Measurements from ENCODE around the gene NACA.
A peak's percentile ranks its signal among the peaks of the same experiment; 100 is the strongest.

Gene NACA

DNA sequence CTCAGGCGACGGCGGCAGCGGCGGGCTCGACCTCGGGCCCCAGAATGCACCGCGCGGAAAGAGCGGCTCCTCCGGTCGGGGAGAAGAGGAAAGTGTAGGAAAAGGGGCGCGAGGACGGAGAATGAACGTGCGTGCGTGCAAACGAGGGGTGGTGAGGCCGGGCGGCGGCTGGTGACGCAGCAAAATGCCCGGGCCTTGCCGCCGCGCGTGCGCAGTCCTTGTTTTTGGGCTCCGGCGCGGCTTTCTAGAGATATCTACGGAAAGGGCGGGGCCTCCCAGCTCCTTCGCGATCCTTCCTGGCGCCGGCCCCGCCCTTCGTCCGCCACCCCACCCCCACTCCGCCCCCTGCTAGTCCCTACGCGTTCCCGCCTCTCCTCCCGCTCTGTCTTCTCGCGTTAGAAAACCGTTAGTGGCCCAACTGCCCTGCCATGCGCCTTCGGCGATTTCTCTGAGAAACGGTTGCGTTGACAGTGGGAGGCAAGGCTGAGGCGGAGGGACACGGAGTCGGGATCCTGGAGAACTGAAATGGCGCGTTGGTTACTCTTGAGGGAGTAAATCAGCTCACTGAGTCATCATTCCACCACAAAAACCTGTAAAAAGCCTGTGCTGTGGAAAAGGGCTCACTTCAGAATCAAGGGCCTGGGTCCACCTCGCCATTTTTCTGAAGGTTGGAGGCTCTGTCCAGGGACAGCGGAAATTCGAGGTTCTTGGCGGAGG, 36.8 kb downstream of the NACA start, which contains the start of gene PTGES3:
TSS of gene PTGES3 (minus strand) at position 156 of the 717 bp plus-strand sequence. CDS start 285 bp downstream, outside the sequence.
- DNase-seq (ENCODE audit: low read depth in 4 of 4, low spot score in 1 of 4) = peak; percentile 84 to 98 (median 97)

DNA sequence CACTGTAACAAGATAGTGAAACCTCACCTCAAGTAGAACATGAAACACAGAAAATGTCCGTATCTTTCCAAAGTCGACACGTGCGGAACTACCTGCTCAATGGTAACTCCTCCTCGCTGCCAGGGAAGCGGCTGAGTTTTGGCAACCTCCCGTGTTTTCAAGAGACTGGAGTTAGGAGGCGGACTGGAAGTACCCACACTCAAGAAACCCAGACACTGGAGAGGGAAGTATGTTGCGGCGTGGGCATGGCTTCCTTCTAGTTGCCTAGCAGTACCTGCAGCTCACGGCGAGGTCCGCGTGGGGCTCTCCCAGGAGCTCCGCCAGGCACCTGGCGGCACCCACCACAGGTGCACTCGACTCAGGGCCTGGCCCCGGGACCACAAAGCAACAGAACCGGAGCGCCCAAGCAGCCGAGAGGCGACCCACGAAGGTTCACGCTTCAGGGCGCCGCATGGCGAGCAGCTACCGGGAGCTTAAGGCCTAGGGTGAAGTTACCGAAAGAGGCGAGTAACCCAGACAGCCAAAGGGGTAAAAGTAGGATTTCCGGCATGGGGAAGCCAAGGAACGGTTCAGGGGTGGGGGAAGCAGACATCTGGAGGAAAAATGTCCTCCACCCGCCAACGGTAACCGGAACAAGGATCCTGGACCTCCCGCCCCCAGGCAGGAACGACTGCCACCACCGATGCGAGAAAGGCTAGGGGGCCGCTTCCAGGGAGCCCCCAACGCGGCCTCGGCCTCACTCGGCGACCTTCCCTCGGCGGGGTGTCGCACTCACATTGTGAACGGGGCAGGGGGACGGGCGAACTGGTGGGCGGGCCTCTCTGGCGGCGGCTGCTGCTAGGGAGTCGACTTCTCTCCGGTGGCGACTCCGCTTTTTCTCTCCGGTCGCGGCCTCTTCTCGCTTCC, 37.6 kb downstream of the NACA start:
- peak; percentile 17 to 32 (median 28) for DNase-seq (ENCODE audit: low read depth in 4 of 4, low spot score in 1 of 4)

DNA sequence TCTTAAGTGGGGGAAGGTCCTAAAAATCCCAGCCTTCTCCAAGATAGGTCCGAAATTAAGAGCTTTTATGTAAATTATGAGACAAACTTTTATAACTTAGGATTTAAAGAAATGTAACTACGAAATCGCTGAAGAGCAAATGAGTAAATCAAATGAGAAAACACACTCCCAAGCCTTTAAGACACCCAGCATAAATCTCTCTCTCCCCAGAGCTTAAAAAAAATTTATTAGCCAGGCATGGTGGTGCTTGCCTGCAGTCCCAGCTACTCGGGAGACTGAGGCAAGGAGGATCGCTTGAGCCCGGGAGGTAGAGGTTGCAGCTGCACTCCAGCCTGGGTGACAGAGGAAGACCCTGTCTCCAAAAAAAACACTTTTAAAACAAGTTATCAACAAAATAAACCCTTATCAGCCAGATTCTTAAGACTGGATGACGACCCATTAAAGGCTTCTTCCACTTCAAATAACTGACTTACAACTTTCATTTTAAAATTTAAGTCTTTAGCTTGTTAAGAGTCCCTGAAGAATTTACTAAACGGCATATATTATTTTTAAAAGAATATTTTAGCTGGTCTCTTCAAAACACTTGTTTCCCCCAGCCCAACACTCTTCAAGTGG, 40.2 kb downstream of the NACA start:
- DNase-seq (ENCODE audit: low read depth in 4 of 4, low spot score in 1 of 4) = no peak

DNA sequence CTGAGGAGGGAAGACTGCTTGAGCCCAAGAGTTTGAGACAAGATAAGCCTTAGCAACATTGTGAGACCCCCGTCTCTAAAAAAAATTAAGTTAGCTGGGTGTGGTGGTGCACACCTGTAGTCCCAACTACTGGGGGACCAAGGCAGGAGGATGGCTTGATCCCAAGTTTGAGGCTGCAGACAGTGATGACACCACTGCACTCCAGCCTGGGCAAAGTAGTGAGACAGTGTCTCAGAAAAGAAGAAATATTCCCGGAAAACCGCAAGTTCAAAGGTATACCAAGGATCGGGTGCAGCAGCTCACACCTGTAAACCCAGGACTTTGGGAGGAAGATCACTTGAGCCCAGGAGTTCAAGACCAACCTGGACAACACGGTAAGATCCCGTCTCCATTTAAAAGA, 42.8 kb downstream of the NACA start:
- no peak for DNase-seq (ENCODE audit: low read depth in 4 of 4, low spot score in 1 of 4)

DNA sequence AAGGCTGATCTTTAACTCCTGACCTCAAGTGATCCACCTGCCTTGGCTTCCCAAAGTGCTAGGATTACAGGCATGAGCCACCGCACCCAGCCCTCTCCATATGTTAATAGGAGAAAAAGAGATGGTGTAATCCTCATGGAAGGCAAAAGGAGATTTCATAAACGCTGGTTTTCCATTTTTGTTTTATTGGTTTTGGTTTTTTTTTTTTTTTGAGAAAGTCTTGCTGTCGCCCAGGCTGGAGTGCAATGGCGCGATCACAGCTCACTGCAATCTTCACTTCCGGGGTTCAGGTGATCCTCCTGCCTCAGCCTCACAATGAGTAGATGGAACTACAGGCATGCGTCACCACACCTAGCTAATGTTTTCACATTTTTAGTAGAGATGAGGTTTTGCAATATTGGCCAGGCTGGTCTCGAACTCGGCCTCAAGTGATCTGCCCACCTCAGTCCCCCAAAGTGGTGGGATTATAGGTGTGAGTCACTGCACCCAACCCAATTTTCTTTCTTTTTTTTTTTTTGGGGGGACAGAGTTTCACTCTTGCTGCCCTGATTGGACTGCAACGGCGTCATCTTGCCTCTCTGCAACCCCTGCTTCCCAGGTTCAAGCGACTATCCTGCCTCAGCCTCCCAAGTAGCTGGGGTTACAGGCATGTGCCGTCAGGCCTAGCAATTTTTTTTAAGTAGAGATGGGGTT, 45.1 kb downstream of the NACA start:
- no peak for DNase-seq (ENCODE audit: low read depth in 4 of 4, low spot score in 1 of 4)

DNA sequence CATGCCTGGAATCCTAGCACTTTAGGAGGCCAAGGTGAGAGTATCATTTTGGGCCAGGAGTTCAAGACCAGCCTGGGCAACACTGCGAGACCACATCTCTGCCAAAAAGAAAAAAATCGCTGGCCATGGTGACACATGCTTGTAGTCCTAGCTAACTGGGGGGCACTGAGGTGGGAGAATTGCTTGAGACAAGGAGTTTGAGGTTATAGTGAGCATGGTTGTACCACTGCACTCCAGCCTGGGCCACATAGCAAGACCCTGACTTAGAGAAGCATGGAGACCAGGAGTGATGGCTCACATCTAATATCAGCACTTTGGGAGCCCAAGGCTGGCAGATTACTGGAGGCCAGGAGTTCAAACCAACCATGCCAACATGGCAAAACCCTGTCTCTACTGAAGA, 46.2 kb downstream of the NACA start:
- DNase-seq (ENCODE audit: low read depth in 4 of 4, low spot score in 1 of 4) = no peak

DNA sequence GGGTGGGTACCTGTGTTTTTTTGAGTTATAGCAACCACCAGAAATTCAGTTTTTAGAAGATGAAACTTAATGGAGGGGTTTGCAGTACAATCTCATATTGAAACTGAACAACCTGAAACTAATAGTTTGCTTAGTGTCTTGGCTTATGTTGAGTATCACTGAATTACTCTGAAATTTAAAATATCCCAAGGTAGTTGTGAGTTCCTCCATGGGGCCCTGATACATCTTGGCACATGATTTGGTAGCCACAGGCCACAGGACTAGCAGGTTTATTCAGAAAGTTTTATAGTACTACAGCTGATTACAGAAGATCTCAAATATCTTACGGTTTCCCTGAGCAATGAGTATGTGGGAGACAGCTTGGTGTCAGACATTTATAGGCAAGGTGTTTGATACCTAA, 47.4 kb downstream of the NACA start:
- DNase-seq (ENCODE audit: low read depth in 4 of 4, low spot score in 1 of 4) = no peak

DNA sequence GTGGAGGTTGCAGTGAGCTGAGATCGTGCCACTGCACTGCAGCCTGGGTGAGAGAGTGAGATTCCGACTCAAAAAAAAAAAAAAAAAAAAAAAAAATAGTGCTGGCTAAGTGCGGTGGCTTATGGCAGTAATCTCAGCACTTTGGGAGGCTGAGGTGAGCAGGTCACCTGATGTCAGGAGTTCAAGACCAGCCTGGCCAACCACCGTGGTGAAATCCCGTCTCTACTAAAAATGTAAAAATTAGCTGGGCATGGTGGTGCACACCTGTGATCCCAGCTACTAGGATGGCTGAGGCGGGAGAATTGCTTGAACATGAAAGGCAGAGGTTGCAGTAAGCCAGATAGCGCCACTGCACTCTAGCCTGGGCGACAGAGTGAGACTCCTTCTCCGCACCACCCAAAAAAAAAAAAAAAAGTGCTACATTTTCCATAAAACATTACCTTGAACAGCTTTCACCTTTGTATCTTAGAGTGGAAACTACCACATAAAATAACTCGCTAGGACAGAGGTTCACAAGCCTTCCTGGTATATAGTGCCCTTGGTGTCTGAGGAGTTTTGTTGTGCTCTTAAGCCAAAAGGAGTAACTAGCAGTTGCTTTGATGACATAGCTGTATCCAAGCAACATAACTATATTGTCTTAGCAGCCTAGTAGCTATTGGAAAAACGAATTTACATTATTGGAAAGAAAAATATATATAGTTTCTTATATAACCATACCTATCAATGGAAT, 48.1 kb downstream of the NACA start:
- DNase-seq (ENCODE audit: low read depth in 4 of 4, low spot score in 1 of 4) = no peak

DNA sequence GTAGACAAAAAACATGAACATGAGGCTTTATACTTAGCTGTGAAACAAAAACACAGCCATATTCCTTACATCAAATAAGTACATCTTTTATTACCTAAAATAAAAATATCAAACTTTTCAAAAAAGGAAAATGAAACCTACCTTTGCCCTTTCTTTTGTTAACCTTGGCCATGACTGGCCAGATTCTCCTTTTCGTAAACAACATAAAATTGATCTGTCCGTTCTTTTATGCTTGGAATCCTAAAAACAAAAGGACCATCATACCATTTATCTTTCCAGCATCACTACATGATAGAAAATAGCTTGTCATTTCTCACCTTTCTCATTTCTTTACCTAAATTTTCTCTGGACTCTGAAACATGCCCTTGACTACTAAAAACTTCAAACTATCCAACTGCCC, 53.5 kb downstream of the NACA start:
- no peak for DNase-seq (ENCODE audit: low read depth in 4 of 4, low spot score in 1 of 4)

DNA sequence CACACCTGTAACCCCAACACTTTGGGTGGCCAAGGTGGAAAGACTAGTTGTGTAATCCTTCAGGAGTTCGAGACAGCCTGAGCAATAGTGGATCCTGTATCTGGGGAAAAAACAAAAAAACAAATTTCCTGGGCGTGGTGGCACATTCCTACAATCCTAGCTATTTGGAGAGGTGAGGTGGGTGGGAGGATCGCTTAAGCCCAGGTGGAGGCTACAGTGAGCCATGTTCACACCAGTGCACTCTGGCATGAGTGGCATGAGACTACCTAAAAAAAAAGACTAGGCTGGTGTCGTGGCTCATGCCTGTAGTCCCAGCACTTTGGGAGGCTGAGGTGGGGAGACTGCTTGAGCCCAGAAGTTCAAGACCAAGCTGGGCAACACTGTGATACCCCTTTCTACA, 54.3 kb downstream of the NACA start:
- no peak for DNase-seq (ENCODE audit: low read depth in 4 of 4, low spot score in 1 of 4)

DNA sequence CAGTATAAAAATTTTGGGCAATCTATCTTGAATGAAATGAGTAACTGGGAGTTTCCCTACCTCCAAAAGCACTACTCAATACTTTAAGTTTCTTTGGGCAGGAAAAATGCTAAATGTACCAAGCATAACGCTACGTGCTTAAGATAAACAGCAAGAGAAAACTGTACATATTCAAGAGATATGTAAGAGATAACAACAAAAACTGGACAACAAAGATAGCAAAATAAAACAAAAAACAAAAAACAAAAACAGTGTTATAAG, 57.0 kb downstream of the NACA start:
- no peak for DNase-seq (ENCODE audit: low read depth in 4 of 4, low spot score in 1 of 4)
